HG03045 (cell line): ENCODE results near the gene ZBTB32.
"Not testable (repeated sequence)": the region's sequence is repeated elsewhere in the genome, so short reads cannot be mapped to it uniquely, and the experiment has no call there.

Source experiments
- ATAC-seq: cut with Tn5 transposase; IDR thresholded peaks from one replicate; pipeline ENCODE4 v1.9.1; 2021; ENCODE audit warnings: mild to moderate bottlenecking, moderate library complexity; ENCODE audit not compliant: unreplicated experiment

The ZBTB32 gene

DNA sequence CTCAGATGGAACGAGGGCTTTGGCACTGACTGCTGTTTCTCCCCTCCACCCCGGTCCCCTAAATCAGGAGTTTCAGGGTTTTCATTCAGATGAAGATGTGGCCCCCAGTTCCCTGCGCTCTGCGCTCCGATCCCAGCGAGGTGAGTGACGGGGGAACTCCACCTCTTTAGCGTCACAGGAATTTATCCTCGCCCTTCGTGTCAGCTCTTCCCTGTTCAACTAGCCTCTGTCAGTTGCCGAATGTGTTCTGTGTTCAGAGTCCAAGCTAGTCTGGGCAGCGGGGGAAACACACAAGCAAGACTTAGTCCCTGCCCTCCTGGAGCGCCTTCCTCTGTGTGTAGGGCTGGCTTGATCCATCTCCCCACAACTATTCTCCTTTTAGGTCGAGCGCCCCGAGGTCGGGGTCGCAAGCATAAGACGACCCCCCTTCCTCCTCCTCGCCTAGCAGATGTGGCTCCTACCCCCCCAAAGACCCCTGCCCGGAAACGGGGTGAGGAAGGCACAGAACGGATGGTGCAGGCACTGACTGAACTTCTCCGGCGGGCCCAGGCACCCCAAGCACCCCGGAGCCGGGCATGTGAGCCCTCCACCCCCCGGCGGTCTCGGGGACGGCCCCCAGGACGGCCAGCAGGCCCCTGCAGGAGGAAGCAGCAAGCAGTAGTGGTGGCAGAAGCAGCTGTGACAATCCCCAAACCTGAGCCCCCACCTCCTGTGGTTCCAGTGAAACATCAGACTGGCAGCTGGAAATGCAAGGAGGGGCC lies 15.2 kb downstream of the ZBTB32 start:
- ATAC-seq = no peak

DNA sequence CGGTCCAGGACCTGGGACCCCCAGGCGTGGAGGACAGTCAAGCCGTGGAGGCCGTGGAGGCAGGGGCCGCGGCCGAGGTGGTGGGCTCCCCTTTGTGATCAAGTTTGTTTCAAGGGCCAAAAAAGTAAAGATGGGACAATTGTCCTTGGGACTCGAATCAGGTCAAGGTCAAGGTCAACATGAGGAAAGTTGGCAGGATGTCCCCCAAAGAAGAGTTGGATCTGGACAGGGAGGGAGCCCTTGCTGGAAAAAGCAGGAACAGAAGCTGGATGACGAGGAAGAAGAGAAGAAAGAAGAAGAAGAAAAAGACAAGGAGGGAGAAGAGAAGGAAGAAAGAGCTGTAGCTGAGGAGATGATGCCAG lies 15.8 kb downstream of the ZBTB32 start:
- no peak for ATAC-seq

DNA sequence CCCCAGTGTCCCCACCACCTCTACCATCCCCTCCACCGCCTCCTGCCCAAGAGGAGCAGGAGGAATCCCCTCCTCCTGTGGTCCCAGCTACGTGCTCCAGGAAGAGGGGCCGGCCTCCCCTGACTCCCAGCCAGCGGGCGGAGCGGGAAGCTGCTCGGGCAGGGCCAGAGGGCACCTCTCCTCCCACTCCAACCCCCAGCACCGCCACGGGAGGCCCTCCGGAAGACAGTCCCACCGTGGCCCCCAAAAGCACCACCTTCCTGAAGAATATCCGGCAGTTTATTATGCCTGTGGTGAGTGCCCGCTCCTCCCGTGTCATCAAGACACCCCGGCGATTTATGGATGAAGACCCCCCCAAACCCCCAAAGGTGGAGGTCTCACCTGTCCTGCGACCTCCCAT lies 16.3 kb downstream of the ZBTB32 start:
- ATAC-seq = no peak

DNA sequence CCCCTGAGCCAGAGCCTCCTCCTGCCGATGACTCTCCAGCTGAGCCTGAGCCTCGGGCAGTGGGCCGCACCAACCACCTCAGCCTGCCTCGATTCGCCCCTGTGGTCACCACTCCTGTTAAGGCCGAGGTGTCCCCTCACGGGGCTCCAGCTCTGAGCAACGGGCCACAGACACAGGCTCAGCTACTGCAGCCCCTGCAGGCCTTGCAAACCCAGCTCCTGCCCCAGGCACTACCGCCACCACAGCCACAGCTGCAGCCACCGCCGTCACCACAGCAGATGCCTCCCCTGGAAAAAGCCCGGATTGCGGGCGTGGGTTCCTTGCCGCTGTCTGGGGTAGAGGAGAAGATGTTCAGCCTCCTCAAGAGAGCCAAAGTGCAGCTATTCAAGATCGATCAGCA lies 17.0 kb downstream of the ZBTB32 start:
- ATAC-seq = no peak

DNA sequence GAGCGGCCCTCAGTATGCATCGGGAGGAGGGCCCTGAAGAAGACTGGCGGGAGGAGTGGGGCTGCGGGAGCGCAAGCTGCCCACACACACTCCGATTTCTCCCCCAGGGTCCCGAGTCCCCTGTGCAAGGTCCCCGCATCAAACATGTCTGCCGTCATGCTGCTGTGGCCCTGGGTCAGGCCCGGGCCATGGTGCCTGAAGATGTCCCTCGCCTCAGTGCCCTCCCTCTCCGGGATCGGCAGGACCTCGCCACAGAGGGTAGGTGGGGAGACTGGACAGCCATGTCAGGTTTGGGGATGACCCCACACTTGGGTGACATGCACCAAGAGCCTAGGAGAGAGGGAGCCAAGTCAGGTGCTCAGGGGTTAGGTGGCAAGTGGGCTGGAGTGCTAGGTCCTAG lies 18.1 kb downstream of the ZBTB32 start:
- ATAC-seq = no peak

DNA sequence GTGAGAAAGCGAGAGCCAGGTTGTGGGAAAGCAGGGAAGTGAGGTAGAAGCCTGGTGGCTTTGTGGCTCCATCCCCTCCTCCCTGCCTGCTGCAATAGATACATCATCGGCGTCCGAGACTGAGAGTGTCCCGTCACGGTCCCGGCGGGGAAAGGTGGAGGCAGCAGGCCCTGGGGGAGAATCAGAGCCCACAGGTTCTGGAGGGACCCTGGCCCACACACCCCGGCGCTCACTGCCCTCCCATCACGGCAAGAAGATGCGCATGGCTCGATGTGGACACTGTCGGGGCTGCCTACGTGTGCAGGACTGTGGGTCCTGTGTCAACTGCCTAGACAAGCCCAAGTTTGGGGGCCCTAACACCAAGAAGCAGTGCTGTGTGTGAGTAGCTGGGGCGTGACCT lies 18.5 kb downstream of the ZBTB32 start:
- ATAC-seq = no peak

DNA sequence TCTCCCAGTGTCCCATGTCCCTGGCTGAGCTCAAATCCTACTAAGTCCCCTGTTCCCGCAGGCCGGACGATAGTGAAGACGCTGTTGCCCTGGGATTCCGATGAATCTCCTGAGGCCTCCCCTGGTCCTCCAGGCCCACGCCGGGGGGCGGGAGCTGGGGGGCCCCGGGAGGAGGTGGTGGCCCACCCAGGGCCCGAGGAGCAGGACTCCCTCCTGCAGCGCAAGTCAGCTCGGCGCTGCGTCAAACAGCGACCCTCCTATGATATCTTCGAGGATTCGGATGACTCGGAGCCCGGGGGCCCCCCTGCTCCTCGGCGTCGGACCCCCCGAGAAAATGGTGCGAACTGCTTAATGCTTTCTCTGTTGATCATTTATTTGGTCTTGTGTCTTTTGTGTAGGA lies 19.3 kb downstream of the ZBTB32 start:
- no peak for ATAC-seq

DNA sequence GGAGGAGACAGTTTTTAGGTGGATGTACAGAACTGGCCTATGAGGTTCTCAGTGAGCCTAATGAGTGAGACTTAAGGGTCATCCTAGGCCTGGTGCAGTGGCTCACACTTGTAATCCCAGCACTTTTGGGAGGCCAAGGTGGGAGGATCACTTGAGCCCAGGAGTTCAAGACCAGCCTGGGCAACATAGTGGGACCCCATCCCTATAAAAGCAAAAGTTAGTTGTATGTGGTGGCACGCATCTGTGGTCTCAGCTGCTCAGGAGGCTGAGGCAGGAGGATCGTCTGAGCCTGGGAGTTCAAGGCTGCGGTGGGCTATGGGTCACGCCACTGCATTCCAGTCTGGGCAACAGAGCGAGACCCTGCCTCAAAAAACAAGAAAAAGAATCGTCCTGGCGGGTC lies 19.8 kb downstream of the ZBTB32 start:
- not testable (repeated sequence) for ATAC-seq

DNA sequence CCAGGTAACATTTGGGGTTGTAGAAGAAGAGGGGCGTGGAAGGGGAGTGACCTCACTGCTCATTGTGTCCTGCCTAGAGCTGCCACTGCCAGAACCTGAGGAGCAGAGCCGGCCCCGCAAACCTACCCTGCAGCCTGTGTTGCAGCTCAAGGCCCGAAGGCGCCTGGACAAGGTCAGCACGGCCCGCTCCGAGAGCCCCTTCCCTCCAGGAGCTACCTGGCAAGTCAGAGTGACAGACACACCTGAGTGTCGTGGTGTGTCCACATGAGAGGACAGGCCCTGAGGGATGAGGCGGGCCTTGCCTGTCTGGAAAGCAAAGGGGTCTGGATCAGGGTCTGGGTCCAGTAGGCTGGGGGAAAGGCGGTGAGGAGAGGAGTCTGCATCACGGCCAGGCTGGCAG lies 20.2 kb downstream of the ZBTB32 start:
- ATAC-seq = no peak

DNA sequence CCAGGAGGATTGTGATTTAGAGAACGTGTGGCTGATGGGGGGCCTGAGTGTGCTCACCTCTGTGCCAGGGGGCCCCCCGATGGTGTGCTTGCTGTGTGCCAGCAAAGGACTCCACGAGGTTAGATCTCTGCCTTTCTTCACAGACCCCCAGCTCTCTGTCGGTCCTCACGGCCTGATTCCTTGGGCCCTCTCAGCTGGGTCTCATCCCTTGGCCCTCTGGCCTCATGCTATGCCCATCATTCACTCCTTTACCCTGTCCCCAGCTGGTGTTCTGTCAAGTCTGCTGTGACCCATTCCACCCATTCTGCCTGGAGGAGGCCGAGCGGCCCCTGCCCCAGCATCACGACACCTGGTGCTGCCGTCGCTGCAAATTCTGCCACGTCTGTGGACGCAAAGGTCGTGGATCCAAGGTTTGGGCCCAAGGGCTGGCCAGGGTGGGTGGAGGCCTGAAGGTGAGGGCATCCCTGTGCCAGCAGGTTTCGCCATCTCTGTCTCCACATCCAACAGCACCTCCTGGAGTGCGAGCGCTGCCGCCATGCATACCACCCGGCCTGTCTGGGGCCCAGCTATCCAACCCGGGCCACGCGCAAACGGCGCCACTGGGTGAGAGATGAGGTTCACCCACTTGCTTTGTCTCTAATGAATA lies 21.0 kb downstream of the ZBTB32 start:
- no peak for ATAC-seq

DNA sequence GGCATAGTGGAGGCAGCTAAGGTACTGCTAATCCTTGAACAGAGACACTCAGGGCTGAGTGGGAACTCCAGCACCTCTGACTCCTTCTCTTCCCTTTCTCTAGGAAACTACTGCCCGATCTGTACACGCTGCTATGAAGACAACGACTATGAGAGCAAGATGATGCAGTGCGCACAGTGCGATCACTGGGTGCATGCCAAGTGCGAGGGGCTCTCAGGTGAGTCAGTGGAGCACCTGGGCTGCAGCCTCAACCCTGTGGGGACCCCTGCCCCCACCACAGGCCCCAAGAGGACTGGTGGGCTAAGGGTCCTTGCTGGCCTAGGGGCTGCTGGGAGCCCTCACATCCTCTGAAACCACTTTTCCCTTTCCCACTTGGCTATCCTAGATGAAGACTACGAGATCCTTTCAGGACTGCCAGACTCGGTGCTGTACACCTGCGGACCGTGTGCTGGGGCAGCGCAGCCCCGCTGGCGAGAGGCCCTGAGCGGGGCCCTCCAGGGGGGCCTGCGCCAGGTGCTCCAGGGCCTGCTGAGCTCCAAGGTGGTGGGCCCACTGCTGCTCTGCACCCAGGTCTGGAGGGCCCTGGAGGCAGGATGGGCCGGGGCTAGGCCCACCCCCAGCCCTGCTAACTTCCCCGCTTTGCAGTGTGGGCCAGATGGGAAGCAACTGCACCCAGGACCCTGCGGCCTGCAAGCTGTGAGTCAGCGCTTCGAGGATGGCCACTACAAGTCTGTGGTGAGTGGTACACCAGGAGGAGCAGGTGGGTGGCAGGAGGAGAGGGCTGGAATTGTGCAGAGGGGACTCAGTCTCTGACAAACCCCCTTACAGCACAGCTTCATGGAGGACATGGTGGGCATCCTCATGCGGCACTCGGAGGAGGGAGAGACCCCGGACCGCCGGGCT lies 22.9 kb downstream of the ZBTB32 start:
- no peak for ATAC-seq

DNA sequence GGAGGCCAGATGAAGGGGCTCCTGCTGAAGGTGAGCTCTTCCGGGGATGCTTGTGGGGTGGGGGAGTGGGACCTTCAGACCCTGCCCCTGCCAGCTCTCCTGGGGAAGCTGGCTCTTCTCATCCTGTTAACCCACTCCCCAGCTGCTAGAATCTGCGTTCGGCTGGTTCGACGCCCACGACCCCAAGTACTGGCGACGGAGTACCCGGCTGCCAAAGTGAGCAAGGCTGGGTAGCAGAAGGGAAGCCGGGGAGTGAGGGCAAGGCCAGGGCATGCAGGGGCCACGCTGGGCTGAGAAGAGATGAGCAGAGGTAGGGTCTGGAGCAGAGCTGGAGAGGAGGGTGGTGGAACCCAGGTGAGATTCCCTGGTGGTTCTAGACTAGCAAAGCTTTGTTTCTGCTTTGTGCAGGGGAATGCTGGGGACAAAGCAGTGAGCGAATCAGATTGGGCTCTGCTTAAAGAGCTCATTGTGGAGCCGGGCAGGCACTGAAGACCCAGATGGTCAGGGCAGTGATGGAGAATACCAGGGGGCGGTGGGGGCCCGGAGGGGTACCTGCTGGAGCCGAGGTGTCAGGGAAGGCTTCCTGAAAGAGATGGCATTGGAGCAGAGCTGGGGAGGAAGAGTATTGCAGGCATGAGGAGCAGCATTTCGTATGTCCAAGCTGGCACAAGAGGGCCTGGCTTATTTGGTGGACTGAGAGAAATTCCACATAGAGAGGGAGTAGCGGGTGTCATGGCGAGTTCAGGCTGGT lies 23.8 kb downstream of the ZBTB32 start:
- ATAC-seq = no peak

DNA sequence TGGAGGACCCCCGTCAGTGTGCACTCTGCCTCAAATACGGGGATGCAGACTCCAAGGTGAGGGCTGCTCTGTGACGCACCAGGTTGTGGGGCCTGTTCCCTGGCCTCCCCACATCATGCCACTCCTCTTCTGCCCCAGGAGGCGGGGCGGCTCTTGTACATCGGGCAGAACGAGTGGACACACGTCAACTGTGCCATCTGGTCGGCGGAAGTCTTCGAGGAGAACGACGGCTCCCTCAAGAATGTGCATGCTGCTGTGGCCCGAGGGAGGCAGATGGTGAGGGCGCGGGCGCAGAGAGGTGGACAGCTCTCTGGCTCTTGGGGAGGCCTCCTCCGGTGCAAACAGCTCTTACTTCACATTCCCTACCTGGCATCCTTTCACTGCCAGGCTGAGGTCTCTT lies 24.7 kb downstream of the ZBTB32 start:
- no peak for ATAC-seq

DNA sequence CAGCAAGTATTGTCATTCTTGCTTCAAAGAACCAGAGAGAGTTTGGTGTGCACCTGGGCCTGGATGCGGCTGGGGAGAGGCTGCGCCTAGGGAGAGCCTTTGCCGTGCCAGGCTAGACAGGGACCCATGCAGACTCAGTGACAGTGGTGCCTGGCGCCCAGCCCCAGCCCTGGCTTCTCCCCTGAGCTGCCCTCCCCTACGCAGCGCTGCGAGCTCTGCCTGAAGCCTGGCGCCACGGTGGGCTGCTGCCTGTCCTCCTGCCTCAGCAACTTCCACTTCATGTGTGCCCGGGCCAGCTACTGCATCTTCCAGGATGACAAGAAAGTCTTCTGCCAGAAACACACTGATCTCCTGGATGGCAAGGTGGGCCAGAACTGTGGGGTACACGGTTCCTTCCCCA lies 25.4 kb downstream of the ZBTB32 start:
- no peak for ATAC-seq

DNA sequence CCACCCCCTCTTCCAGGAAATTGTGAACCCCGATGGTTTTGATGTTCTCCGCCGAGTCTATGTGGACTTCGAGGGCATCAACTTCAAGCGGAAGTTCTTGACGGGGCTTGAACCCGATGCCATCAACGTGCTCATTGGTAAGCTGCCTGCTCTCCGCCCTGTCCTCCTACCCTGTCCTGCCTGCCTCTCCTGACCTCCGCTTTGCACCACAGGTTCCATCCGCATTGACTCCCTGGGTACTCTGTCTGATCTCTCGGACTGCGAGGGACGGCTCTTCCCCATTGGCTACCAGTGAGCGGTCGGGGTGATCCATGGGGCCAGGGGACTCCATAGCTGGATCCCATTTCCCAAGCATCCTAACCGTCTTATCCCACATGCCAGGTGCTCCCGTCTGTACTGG lies 26.0 kb downstream of the ZBTB32 start:
- ATAC-seq = no peak

DNA sequence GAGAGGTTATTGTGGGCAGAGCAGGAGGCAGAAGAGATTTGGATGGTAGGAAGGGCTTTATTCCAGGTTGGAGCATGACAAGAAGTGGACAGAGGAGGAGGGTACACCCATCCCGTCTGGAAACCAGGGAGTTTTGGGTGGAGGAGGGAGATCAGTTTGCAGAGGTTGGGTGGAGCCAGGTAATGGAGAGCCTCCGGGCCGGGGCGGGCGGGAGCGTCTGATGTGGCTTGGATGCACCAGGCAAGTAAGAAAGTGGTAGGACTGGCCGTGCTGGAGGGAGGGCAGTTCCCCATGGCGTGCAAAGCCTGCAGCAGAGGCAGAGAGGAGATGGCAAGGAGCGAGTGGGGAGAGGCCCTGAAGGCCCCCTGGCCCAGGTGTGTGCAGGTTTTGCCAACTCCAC lies 27.0 kb downstream of the ZBTB32 start:
- no peak for ATAC-seq

DNA sequence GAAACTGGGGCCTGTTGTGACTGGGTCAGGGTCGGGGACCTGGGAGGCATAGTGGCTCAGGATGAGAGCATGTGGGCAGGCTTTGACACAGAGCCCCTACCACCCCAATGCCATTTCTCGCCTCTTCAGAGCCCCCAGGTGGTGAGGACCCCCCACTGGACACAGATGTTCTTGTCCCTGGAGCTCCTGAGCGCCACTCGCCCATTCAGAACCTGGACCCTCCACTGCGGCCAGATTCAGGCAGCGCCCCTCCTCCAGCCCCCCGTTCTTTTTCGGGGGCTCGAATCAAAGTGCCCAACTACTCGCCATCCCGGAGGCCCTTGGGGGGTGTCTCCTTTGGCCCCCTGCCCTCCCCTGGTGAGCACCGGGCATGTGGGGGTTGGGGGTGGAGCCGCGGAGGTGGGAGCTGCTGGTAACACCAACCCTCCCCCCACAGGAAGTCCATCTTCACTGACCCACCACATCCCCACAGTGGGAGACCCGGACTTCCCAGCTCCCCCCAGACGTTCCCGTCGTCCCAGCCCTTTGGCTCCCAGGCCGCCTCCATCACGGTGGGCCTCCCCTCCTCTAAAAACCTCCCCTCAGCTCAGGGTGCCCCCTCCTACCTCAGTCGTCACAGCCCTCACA lies 27.5 kb downstream of the ZBTB32 start:
- ATAC-seq = no peak

DNA sequence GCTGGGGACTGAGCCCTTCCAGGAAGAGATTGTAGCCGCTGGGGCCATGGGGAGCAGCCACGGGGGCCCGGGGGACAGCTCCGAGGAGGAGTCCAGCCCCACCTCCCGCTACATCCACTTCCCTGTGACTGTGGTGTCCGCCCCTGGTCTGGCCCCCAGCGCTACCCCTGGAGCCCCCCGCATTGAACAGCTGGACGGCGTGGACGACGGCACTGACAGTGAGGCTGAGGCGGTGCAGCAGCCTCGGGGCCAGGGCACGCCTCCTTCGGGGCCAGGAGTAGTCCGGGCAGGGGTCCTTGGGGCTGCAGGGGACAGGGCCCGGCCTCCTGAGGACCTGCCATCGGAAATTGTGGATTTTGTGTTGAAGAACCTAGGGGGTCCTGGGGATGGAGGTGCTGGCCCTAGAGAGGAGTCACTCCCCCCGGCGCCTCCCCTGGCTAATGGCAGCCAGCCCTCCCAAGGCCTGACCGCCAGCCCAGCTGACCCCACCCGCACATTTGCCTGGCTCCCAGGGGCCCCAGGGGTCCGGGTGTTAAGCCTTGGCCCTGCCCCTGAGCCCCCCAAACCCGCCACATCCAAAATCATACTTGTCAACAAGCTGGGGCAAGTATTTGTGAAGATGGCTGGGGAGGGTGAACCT lies 28.3 kb downstream of the ZBTB32 start:
- no peak for ATAC-seq

DNA sequence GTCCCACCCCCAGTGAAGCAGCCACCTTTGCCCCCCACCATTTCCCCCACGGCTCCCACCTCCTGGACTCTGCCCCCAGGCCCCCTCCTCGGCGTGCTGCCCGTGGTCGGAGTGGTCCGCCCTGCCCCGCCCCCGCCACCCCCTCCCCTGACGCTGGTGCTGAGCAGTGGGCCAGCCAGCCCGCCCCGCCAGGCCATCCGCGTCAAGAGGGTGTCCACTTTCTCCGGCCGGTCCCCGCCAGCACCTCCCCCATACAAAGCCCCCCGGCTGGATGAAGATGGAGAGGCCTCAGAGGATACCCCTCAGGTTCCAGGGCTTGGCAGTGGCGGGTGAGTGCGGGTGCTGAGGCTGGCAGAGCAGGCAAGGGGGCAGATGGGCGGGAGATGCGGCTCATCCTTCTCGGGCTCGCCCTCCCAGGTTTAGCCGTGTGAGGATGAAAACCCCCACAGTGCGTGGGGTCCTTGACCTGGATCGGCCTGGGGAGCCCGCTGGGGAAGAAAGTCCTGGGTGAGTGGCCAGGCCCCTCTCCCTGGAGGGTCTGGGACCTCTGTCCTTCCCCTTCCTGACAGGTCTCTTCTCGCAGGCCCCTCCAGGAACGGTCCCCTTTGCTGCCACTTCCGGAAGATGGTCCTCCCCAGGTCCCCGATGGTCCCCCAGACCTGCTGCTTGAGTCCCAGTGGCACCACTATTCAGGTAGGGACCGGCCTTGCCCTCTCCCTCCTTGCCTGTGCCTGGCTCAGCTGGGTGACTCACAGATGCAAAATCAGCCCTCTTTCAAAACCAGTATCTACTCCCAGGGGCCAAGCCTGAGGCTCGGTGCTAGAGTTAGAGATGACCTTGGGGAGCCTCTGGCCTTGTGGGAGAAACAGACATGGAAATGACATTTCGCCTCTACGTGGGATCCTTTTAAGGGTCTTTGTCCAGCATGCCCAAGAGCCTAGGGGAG lies 29.1 kb downstream of the ZBTB32 start:
- no peak for ATAC-seq
